Cardiac septum (tissue), 1 donor: Measurements from ENCODE around the gene ING5. TPM values are rescaled to one million over a fixed set of nuclear protein-coding genes. Genes with fewer than 3 reads are reported as not detected.
"Not testable (repeated sequence)": the region's sequence is repeated elsewhere in the genome, so short reads cannot be mapped to it uniquely, and the experiment has no call there.

Source experiments
- DNase-seq: peaks from one replicate; pipeline ENCODE4 v3.0.0-alpha.2; 2020; ENCODE audit warnings: low spot score
- intact Hi-C: fragments of 100-400 bp; cut with DNase I; formaldehyde crosslinking; loops from one replicate; pipeline ENCODE4 v1.14.0; 2022
- long read RNA-seq: library from polyadenylated mRNA; unstranded; transcript quantifications from one replicate; pipeline ENCODE4 v2.0.0, GENCODE V29; 2021
- total RNA-seq: library from RNA; stranded (reverse); fragmentation: NEBNext Ultra II Directional; extraction: Animal tissue kit (Norgen Biotek cat#: 25700); gene quantifications from one replicate; pipeline ENCODE4 v1.2.1, GENCODE V29; 2021
- donor health status: DM: no; HTN: no; CAD: no.

The ING5 gene
- total RNA-seq: 14.9 TPM
- long read RNA-seq, full-length matches to known transcripts: 4 of 11 reads
- long read RNA-seq, partial matches to known transcripts: 1 of 11 reads
- long read RNA-seq, other reads (novel, unspliced or antisense): 6 of 11 reads

DNA sequence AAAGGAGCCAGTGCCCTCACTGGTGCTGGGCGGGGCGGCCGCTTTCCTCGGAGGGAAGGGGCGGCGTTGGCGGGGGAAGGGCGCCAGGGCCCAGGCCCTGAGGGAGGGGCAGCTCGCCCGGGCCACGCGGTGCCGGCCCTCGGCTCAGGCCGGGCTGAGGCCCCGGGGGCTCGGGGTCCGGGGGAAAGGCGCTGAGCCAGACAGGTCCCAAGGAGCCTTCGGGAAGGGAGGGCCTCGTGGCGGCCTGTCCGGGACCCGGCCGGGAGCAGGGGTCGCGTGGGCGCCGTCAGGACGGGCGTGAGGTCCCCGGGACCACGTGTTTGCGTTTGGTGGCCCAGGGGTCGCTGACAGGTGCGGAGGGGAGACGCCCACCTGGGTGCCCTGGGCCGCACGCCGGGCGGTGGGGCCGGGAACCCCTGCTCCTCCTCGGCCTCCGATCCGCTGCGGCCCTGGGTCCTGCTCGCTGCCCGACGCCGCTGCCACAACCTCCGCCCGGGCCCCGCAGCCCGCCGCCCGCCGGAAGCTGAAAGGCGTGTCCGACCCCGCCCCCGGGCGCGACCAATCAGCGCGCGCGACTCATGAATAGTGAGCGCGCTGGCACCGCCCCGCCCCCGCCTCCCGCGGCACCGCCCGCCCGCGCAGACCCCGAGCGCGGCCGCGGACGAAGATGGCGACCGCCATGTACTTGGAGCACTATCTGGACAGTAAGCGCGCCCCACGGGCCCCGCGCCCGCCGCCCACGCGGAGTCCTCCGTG, at the start of gene ING5:
Gene ING5, plus strand, starts transcription at position 641 of the 756 bp plus-strand sequence. Its CDS starts 27 bp downstream, at position 668.
- intact Hi-C loops: loop anchor here (2.0 to 5.0 kb wide), 3 partner anchors 15 to 181 kb away; partner anchors contain the start of genes D2HGDH and DTYMK
- DNase-seq: peak; percentile 97

DNA sequence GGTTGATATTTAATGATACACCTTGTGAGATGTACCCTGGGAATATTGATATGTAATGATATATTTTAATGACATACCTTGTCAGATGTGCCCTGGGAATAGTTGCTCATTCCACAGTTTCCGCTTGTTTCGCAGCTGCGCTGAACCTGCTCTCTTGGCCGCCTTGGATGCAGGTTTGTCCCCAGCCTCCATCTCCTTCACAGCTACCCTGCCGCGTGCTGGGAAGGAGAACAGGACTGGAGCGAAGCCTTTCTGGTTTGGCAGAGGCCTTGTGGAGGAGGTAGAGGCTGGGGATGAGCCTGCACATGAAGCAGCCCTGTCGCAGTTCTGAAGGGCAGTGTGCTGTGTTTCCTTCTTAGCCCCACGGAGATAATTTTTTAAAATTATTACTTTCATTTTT, 49.7 kb upstream of the ING5 start:
- DNase-seq: no peak
- intact Hi-C loops: no loop called here

DNA sequence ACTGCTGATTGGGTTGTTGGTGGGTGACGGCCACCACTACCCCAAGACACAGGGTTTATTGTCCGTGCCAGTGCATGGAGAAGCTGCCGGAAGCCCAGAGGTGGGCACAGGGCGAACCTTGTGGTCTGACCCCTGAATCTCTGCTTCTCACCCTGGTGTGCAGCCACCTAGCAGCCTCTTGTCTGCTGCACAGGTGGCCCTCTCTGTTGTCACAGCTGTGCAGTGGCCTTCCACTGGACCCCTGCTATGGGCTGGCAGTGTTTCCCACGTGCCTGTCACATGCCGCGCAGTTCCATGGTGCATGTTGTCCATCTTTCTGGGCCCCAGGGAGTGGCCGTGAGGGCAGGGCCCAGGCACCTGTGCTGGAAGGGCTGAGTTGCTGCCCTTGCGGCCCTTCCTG, 49.1 kb upstream of the ING5 start:
- intact Hi-C loops: no loop called here
- DNase-seq: no peak

- intact Hi-C loops: no loop called here
- no peak for DNase-seq
These were observed 48.6 kb upstream of the ING5 start for GRCh38 chr2:241653210-241653750.

DNA sequence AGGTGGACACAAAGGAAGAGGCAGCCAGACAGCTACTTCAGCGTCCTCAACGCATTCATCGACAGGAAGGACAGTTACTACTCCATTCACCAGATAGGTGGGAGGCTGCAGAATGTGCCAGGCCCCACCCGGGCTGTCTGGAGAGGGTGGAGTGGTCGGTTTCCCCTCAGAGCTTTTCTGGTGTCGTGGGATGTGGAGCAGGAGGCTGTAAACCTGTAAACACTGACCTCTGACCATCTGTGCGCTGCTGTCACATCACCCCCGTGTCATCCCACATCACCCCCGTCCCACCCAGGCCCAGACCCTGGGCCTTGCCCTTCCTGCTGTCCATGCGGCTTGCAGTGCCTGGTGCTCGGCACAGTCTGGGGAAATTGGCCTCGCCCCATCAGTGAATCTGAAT, 47.3 kb upstream of the ING5 start:
- DNase-seq: peak; percentile 61
- intact Hi-C loops: no loop called here

DNA sequence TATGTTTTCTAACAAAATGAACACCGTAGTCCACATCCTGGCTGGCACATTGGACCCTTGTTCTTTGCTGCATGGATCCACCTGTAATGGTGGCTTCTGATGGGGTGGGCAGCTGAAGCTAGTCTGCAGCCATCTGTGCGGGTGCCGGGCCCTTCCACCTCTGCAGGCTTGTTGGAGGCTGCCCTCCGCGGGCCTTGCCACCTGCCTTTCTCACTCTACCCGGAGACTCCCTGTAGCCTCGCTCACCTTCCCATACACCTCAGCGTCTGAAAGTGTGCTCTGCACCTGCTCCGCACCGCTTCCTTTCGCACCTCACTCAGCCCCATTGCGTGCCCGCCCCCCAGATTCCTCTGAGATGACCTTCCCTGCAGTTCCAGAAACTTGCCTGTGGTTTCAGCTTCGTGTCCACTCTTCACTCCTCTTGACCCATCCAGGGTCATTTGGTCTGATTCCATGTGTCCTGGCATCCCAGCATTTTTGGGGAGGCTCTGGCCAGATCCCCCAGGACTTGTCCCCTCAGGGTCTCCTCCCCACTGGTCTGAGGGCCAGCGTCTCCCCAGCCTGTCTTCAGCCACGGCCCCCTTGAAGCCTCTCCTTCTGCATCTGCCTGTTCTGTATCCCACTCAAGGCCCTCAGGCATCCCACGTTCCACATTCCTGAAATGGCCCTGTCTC, 46.2 kb upstream of the ING5 start:
- intact Hi-C loops: no loop called here
- no peak for DNase-seq

DNA sequence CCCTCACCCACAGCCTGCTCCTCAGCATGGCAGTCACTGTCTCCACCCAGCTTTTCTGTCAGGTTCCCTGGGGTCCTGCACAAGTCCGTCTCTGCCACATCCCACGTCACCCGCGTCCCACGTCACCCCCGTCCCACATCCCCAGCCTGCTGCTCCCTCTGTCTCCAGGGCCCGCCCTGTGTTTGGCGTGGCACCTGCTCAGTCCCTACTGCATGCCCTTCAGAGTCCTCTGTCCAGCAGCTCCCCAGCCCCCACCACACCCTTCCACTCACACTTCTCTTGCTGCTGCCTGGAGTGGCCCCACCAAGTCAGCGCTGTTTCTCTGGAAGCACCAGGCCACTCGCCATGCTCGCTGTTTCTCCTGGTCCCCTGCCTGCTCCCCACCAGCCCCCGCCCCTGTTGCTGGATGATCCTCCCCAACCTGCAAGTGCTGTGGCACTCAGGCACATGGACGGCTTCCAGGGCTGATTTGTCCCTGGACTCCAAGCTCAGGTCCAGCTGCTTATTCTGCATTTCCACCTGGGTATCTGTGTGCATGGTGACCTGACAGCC, 45.6 kb upstream of the ING5 start:
- DNase-seq: no peak
- intact Hi-C loops: no loop called here

DNA sequence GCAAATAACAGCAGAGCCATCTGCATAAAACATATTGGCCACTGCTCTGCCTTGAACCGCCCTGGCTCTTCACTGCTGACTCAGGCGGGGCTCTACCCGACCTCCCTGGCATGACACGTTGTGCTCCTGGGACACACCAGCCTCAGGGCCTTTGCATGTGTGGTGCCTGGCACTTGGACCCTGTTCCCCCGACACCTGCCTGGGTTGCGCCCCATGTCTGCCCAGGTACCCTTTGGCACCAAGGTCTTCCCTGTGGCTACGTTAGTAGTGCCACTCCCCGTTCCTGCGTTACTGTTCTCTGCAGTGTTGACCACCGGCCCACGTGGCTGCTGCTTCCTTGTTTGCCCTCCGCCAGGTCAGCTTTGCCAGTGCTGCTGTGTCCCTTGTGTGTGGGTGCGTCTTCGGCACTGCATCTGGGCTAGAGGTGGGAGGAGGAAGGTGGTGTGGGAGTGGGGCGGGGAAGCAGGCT, 44.0 kb upstream of the ING5 start:
- no peak for DNase-seq
- intact Hi-C loops: no loop called here

GRCh38 chr2:241658296-241658695, 43.5 kb upstream of the ING5 start:
- DNase-seq: no peak
- intact Hi-C loops: no loop called here

DNA sequence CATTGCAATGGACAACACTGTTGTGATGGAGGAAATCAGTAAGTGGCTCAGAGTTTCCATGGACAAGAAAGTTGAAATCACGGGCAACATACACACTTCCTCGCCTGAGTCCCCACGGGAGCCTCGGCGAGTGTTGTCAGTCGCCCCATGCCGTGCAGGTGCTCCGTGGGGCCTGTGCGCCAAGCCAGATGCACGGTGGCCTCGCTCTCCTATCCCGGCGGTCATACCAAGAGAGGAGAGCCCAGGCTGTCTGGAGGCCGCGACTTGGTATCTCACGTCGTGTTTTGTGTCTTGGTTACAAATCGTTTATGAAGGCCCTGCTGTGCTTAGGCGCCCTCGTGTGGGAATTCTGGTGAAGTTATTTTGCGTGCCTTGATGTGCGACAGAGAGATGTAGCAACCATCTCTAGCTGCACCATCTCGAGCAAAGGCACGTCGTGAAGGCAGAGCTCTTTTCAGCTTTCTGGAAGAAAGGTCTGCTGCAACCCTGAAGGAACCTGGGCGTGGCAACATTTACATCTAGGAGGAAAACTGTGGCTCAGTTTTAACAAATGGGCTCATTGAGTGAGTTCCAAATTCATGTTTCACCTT, 42.6 kb upstream of the ING5 start:
- intact Hi-C loops: no loop called here

GRCh38 chr2:241660593-241661213, 41.1 kb upstream of the ING5 start:
- DNase-seq: peak; percentile 65
- intact Hi-C loops: no loop called here

More for the DNA sequence above, 42.6 kb upstream of the ING5 start:
- DNase-seq: peak; percentile 74

DNA sequence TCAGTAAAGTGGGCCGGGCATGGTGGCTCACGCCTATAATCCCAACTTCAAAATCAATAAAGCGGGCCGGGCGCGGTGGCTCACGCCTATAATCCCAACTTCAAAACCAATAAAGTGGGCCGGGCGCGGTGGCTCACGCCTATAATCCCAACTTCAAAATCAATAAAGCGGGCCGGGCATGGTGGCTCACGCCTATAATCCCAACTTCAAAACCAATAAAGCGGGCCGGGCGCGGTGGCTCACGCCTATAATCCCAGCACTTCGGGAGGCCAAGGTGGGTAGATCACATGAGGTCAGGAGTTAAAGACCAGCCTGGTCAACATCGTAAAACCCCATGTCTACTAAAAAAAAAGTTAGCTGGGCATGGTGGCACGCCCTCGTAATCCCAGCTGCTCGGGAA, 39.1 kb upstream of the ING5 start:
- intact Hi-C loops: not testable (repeated sequence)

DNA sequence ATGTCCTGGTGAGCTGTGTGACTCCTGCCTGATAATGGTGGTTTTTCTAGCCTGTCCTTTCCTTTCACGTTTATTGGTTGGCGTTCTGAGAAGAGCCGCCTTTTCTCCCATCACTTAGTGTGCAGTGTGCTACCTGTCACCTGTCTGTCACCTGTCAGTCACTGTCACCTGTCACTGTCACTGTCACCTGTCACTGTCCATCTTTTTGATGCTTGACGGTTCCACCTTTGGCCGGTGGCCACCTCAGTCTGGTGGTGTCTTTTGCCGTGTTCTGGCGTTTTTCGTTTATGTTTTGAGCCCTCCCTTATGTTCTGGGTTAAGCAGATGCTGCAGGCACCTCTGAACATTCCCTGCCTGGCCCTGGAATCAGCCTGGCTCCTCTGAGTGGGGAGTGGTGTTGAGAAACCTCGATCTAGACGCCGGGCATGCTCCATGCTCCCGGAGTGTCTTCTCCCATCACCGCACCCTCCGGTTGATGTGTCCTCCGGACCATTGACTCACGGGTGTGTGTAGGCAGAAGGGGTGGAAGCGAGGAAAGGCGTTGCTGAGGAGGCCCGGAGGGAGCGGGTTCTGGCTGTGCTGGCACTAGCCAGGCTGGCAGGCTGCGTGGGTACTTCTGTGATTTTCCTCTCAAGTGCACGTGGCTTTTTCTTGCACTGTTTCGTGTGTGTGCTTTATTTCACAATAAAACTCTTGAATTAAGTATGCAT, 36.0 kb upstream of the ING5 start:
- intact Hi-C loops: no loop called here
- no peak for DNase-seq

More for the DNA sequence above, 39.1 kb upstream of the ING5 start:
- DNase-seq: peak; percentile 67

GRCh38 chr2:241666627-241667400, 35.0 kb upstream of the ING5 start:
- intact Hi-C loops: no loop called here
- DNase-seq: no peak

GRCh38 chr2:241668354-241668753, 33.5 kb upstream of the ING5 start:
- intact Hi-C loops: no loop called here
- no peak for DNase-seq

- DNase-seq: no peak
- intact Hi-C loops: no loop called here
These were observed 33.0 kb upstream of the ING5 start for GRCh38 chr2:241668839-241669238.

DNA sequence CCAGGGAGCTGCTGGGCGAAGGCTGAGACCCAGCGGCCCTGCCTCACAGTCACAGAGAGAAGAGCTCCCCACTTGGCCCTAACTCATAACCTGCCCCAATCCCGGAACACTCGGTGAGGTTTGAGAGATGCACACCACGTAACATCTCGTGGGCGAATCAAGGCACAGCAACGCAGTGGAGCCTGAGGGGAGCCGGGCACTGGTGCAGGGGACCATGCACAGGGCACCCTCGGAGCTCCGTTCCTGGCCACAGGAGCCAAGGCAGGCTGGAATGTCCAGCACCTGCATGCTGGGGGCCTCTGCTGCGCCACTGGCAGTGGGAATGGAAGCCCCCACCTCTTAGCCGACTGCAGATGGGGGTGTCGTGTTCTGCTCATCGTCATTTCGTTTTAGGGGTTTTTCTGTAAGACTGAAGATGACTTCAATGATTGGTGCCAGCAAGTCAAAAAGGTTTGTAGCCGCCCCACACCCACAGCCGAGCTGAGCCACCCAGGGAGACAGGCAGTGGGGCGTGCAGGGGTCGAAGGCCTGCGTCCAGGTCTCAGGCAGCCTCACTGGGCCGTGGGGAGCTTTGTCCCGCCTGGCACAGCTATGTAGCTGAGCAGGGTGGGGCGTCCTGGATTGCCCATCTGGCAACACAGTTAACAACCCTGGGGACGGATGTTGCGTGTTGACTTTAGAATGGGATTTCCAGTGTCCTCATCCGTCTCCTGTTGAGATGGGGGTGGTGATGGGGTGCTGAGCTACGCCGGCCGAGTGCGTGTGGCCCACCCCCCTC, 31.3 kb upstream of the ING5 start:
- intact Hi-C loops: no loop called here
- no peak for DNase-seq
